MCF 10A (cell line): ENCODE results near the gene EGR2. TPM values are rescaled to one million over a fixed set of nuclear protein-coding genes. Genes with fewer than 3 reads are reported as not detected.

Source experiments
- Bru-seq: library from RNA; stranded (reverse); fragments of 400-500 nt; gene quantifications from one replicate; lab custom pipeline; 2021; lab: Mats Ljungman, UMichigan
- BruChase-seq, 2 experiments: library from RNA; stranded (reverse); fragments of 400-500 nt; gene quantifications; one replicate each; lab custom pipeline; 2021; lab: Mats Ljungman, UMichigan
- BruUV-seq: library from RNA; stranded (reverse); fragments of 400-500 nt; replicated peaks from 2 replicates; lab custom pipeline; 2021; lab: Mats Ljungman, UMichigan
- CTCF ChIA-PET: fragments of 300-600 bp; sonication (Branson Sonifier 250); formaldehyde crosslinking; extraction: SDS; loops from one replicate; lab custom pipeline; 2021; ENCODE audit warnings: antibody characterized with exemption, inconsistent platforms; lab: Yijun Ruan, JAX
- POLR2A ChIA-PET: fragments of 300-600, 350-650 bp; sonication (Branson Sonifier 250); formaldehyde crosslinking; extraction: SDS; loops from one replicate; lab custom pipeline; 2020; ENCODE audit warnings: antibody characterized with exemption, inconsistent platforms; lab: Yijun Ruan, JAX
- DNase-seq: peaks from one replicate; pipeline ENCODE4 v3.0.0-alpha.2; 2018; ENCODE audit not compliant: unreplicated experiment
- H3K27ac Mint-ChIP-seq: one replicate; pipeline ENCODE4 v1.8.0; 2022; ENCODE audit warnings: mild to moderate bottlenecking, low read depth, mixed read lengths; ENCODE audit not compliant: unreplicated experiment
- H3K27me3 Mint-ChIP-seq: one replicate; pipeline ENCODE4 v1.8.0; 2022; ENCODE audit warnings: mixed read lengths; ENCODE audit not compliant: insufficient read depth, unreplicated experiment
- H3K36me3 Mint-ChIP-seq: one replicate; pipeline ENCODE4 v1.8.0; 2022; ENCODE audit warnings: mild to moderate bottlenecking, moderate library complexity, mixed read lengths; ENCODE audit not compliant: insufficient read depth, unreplicated experiment
- H3K4me1 Mint-ChIP-seq: one replicate; pipeline ENCODE4 v1.8.0; 2022; ENCODE audit warnings: mixed read lengths; ENCODE audit not compliant: insufficient read depth, unreplicated experiment
- H3K4me3 Mint-ChIP-seq: one replicate; pipeline ENCODE4 v1.8.0; 2022; ENCODE audit warnings: mild to moderate bottlenecking, moderate library complexity, mixed read lengths; ENCODE audit not compliant: unreplicated experiment
- H3K9me3 Mint-ChIP-seq: one replicate; pipeline ENCODE4 v1.8.0; 2022; ENCODE audit warnings: mixed read lengths; ENCODE audit not compliant: unreplicated experiment
- CTCF ChIP-seq: fragments of 200-600 bp; IDR thresholded peaks from one replicate; pipeline ENCODE4 v1.8.0; 2022; ENCODE audit warnings: antibody characterized with exemption, mild to moderate bottlenecking; ENCODE audit not compliant: unreplicated experiment
- intact Hi-C: fragments of 100-400 bp; cut with micrococcal nuclease; formaldehyde crosslinking; loops from 2 replicates; pipeline ENCODE4 v1.14.1; 2022
- long read RNA-seq: library from polyadenylated mRNA; stranded (forward); transcript quantifications from one replicate; pipeline ENCODE4 v2.0.0, GENCODE V29; 2022
- total RNA-seq: library from RNA; stranded (reverse); gene quantifications from 2 replicates; pipeline ENCODE4 v1.2.3, GENCODE V29; 2022

The EGR2 gene
- total RNA-seq (0.25 and 1.0 TPM in 2 replicates), Bru-seq, nascent RNA (percentile 33 among the genes with signal in this experiment), BruChase-seq, experiment 1, labeled RNA remaining after a 6-hour chase (percentile 20 among the genes with signal in this experiment), BruChase-seq, experiment 2, labeled RNA remaining after a 2-hour chase (percentile 25 among the genes with signal in this experiment)
- long read RNA-seq, partial matches to known transcripts, result 0 of 2 reads
- long read RNA-seq, other reads (novel, unspliced or antisense), result 0 of 2 reads

- H3K27me3 Mint-ChIP-seq, result no peaks in the 10 kb centered on the region
- no TSS peak for BruUV-seq
- no peaks in the 10 kb centered on the region for H3K36me3 Mint-ChIP-seq
- H3K27ac Mint-ChIP-seq, result peak within 1 kb of the TSS; percentile 95
- ChIA-PET CTCF (interaction anchor here (0.5 to 2.4 kb wide), 10 partner anchors 9 to 472 kb away, joined by 3 to 24 read pairs (median 4); no protein-coding TSS in a partner anchor), POLR2A (interaction anchor here (0.5 to 5.7 kb wide), 8 partner anchors 11 to 872 kb away, joined by 3 to 94 read pairs (median 4); partner anchors contain the start of genes ADO and NRBF2)
- DNase-seq, result peak; percentile 93
- H3K4me3 Mint-ChIP-seq, result peak within 1 kb of the TSS; percentile 95
- no peaks in the 10 kb centered on the region for H3K9me3 Mint-ChIP-seq
- peaks cover 24% of the 10 kb centered on the region for H3K4me1 Mint-ChIP-seq
- intact Hi-C loops, result loop anchor here (1.0 to 5.0 kb wide), 6 partner anchors 12 to 569 kb away; partner anchors contain the start of gene ADO
- TF ChIP-seq CTCF, result no peak
These were observed at the start of gene EGR2 for GRCh38 chr10:62816331-62817120. EGR2 (minus strand) TSS chr10:62816366; CDS start chr10:62816029, 337 bp downstream.

GRCh38 chr10:62862447-62862846 is 46.3 kb upstream of the EGR2 start:
- peaks cover 5% of the 10 kb centered on the region for H3K4me1 Mint-ChIP-seq
- CTCF ChIA-PET, result no interaction called here

GRCh38 chr10:62861507-62861906 is 45.3 kb upstream of the EGR2 start:
- Mint-ChIP-seq H3K4me3 (no peak overlapping the region), H3K27me3 (no peaks in the 10 kb centered on the region), H3K27ac (no peak overlapping the region), H3K9me3 (no peaks in the 10 kb centered on the region), H3K36me3 (no peaks in the 10 kb centered on the region), H3K4me1 (peaks cover 5% of the 10 kb centered on the region)
- intact Hi-C loops, result no loop called here
- no peak for TF ChIP-seq CTCF
- no TSS peak for BruUV-seq
- ChIA-PET POLR2A (no interaction called here), CTCF (no interaction called here)
- DNase-seq, result peak; percentile 13

More at GRCh38 chr10:62862447-62862846, 46.3 kb upstream of the EGR2 start:
- intact Hi-C loops, result no loop called here
- BruUV-seq, result no TSS peak
- Mint-ChIP-seq H3K27ac (no peak overlapping the region), H3K4me3 (no peak overlapping the region), H3K36me3 (no peaks in the 10 kb centered on the region), H3K27me3 (no peaks in the 10 kb centered on the region), H3K9me3 (no peaks in the 10 kb centered on the region)
- DNase-seq, result no peak
- POLR2A ChIA-PET, result interaction anchor here (0.7 kb wide), 1 partner anchor 787 kb away, joined by 4 read pairs; no protein-coding TSS in a partner anchor
- no peak for TF ChIP-seq CTCF

GRCh38 chr10:62860946-62861345 is 44.8 kb upstream of the EGR2 start:
- Mint-ChIP-seq H3K27ac (no peak overlapping the region), H3K4me3 (no peak overlapping the region), H3K9me3 (no peaks in the 10 kb centered on the region), H3K36me3 (no peaks in the 10 kb centered on the region), H3K4me1 (peaks cover 5% of the 10 kb centered on the region), H3K27me3 (peaks cover under 1% of the 10 kb centered on the region)
- DNase-seq, result peak; percentile 27
- no TSS peak for BruUV-seq
- no peak for TF ChIP-seq CTCF
- POLR2A ChIA-PET, result no interaction called here
- CTCF ChIA-PET, result no interaction called here
- intact Hi-C loops, result no loop called here
